Measurements from ENCODE around the gene ZNF562.

Gene ZNF562

GRCh38 chr19:9610484-9611113, 64.3 kb downstream of the ZNF562 start:
- Mint-ChIP-seq H3K27ac (no peak overlapping the region), H3K4me3 (no peak overlapping the region), H3K36me3 (ENCODE audit: low read depth) (peaks cover 83% of the 10 kb centered on the region), H3K27me3 (no peaks in the 10 kb centered on the region), H3K4me1 (ENCODE audit: low read depth) (no peaks in the 10 kb centered on the region), H3K9me3 (peaks cover 34% of the 10 kb centered on the region)

DNA sequence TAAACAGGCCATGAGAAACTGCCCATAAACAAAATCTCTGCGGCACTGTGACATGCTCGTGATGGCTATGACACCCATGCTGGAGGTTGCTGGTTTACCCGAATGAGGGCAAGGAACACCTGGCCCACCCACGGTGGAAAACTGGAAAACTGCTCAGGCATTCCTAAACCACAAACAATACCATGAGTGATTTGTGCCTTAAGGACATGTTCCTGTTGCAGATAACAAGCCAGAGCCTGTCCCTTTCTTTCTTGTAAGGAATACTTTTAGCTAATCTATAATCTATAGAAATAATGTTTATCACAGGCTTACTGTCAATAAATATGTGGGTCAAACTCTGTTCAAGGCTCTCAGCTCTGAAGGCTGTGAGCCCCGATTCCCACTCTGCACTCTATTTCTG, 66.0 kb downstream of the ZNF562 start:
- Mint-ChIP-seq H3K27ac (no peak overlapping the region), H3K27me3 (no peaks in the 10 kb centered on the region), H3K36me3 (ENCODE audit: low read depth) (peaks cover 75% of the 10 kb centered on the region), H3K4me3 (no peak overlapping the region), H3K9me3 (peaks cover 34% of the 10 kb centered on the region), H3K4me1 (ENCODE audit: low read depth) (no peaks in the 10 kb centered on the region)

DNA sequence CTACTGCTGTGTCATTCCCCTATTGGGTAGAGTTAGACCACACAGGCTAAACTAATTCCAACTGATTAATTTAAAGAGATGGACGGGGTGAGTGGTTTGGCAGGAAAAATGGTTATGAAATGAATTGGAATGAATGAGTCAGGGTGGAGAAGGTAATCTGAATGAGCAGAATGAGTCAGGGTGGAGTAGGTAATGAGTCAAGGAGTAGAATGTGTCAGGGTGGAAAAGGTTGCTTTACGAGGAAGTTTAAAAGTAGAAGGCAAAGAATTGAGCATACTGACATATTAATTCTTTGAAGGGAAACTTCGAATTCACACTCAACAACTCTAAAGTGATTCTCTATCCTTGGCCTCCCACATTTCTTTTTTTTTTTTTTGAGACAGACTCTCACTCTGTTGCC, 77.9 kb downstream of the ZNF562 start:
- H3K36me3 Mint-ChIP-seq (ENCODE audit: low read depth), result peaks cover 13% of the 10 kb centered on the region
- H3K4me3 Mint-ChIP-seq, result peak overlapping the region; percentile 52
- peak overlapping the region; percentile 89 for H3K27ac Mint-ChIP-seq
- H3K9me3 Mint-ChIP-seq, result peaks cover 15% of the 10 kb centered on the region
- H3K4me1 Mint-ChIP-seq (ENCODE audit: low read depth), result peaks cover 12% of the 10 kb centered on the region
- H3K27me3 Mint-ChIP-seq, result peaks cover 9% of the 10 kb centered on the region
